Measurements from ENCODE around the gene WDR31.
"Not testable (repeated sequence)": the region's sequence is repeated elsewhere in the genome, so short reads cannot be mapped to it uniquely, and the experiment has no call there.

The WDR31 gene

GRCh38 chr9:113380869-113381378 lies 40.8 kb upstream of the WDR31 start:
- H3K27ac ChIP-seq = no peak overlapping the region
- no peak overlapping the region for H3K4me3 ChIP-seq
- no peak for DNase-seq (ENCODE audit: low spot score)
- TF ChIP-seq, protein P1, sequence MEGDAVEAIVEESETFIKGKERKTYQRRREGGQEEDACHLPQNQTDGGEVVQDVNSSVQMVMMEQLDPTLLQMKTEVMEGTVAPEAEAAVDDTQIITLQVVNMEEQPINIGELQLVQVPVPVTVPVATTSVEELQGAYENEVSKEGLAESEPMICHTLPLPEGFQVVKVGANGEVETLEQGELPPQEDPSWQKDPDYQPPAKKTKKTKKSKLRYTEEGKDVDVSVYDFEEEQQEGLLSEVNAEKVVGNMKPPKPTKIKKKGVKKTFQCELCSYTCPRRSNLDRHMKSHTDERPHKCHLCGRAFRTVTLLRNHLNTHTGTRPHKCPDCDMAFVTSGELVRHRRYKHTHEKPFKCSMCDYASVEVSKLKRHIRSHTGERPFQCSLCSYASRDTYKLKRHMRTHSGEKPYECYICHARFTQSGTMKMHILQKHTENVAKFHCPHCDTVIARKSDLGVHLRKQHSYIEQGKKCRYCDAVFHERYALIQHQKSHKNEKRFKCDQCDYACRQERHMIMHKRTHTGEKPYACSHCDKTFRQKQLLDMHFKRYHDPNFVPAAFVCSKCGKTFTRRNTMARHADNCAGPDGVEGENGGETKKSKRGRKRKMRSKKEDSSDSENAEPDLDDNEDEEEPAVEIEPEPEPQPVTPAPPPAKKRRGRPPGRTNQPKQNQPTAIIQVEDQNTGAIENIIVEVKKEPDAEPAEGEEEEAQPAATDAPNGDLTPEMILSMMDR (IDR thresholded peaks at IDR 0.05) = no peak

- not testable (repeated sequence) for DNase-seq (ENCODE audit: low spot score); H3K4me3 ChIP-seq; H3K27ac ChIP-seq
Measured at GRCh38 chr9:113379829-113380210, 39.7 kb upstream of the WDR31 start.

GRCh38 chr9:113379094-113379828 lies 39.2 kb upstream of the WDR31 start:
- H3K27ac ChIP-seq, H3K4me3 ChIP-seq: not testable (repeated sequence)

DNA sequence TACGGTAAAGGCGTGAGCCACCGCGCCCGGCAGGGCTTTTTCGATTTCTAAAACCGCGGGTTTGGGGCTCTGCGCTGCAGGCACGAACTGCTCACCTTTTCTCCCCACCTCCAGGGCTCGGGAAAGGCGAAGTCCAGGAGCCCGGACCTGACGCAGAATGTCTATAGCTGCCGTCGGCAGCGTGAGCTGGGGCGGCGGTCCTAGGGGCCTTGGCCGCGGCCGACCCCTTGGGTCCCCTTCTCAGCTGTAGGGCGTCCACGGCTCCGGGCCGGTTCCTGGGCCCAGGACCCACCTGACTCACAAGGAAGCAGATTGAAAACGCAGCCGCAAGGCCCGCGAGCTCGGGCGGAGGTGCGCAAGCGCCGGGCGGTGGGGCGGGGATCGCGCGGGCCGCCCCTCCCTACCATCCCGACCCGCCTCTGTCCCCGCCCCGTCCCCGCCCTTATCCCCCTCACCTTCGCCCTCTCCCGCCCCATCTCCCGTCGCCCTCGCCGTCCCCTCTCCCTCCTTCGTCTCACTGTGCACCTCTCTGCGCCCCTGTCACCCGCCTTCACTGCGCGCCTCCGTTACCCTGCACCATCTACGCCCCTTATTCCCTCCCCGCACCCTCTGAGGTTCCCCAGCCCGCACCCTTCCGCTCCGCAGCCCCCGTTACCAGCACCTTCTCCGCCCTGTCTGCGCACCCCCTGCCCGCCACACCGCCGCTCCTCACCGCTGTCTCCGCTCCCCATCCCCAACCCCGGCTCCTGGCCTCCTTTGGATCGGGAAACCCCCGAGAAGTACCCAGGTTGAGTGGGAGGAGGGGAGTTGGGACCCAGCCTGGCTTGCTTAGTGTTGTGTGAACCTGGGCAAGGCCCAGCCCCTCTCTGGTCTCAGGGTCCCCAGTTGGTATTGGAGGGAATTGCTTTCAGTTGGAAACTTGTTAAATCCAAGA lies 36.8 kb upstream of the WDR31 start, which contains the start of gene HDHD3:
Gene HDHD3, minus strand, starts transcription at position 353 of the 934 bp plus-strand sequence. CDS start 2,632 bp downstream, outside the sequence.
- TF ChIP-seq, protein P1 (IDR thresholded peaks at IDR 0.05) = no peak
- Histone ChIP-seq H3K4me3 (peak within 1 kb of the TSS; percentile 73), H3K27ac (peak within 1 kb of the TSS; percentile 49 to 86)
- DNase-seq (ENCODE audit: low spot score) = peak; percentile 84

More at GRCh38 chr9:113379094-113379828, 39.2 kb upstream of the WDR31 start:
- DNase-seq (ENCODE audit: low spot score) = not testable (repeated sequence)

DNA sequence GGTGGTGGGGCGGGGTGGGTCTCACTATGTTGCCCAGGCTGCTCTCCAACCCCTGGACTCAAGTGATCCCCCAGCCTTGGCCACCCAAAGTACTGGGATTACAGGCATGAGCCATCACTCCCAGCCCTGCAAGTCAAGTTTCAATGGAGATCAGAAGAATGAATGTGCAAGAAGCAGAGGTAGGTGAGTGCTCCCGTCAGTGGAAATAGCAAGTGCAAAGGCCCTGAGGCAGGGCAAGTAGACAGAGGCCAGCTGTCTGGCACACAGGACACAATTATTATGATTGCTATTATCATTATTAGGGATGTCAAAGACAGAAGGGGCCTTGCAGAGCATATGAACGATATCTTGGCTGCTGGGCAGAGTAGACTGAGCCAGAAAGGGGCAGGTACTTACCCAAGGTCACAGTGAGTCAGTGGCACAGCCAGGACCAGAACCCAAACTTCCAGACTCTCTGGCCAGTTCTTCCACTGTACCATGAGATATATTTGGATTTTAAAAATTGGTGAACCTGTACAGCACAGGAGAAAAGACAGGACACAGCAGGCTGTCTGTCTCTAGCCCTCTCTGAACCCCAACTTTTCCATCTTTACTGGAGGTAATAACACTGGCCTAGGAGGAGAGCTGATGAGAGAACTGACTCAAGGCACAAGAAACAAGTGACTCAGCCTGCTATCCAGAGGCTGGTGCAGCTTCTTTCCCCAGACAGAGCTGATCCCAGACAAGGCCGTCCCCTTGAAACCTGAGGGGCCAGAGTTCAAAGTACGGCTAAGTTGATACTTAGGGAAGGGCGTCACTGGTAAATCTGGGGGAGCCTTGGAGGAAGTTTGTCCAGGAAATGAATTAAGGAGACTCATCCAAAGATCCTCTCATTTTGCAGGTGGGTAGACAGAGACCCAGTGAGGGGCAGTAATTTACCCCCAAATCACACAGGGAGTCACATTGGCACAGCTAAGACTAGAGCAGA lies 35.3 kb upstream of the WDR31 start:
- no peak overlapping the region for H3K27ac ChIP-seq
- peak overlapping the region; percentile 73 for H3K4me3 ChIP-seq
- no peak for DNase-seq (ENCODE audit: low spot score)
- TF ChIP-seq, protein P1 (IDR thresholded peaks at IDR 0.05) = no peak

DNA sequence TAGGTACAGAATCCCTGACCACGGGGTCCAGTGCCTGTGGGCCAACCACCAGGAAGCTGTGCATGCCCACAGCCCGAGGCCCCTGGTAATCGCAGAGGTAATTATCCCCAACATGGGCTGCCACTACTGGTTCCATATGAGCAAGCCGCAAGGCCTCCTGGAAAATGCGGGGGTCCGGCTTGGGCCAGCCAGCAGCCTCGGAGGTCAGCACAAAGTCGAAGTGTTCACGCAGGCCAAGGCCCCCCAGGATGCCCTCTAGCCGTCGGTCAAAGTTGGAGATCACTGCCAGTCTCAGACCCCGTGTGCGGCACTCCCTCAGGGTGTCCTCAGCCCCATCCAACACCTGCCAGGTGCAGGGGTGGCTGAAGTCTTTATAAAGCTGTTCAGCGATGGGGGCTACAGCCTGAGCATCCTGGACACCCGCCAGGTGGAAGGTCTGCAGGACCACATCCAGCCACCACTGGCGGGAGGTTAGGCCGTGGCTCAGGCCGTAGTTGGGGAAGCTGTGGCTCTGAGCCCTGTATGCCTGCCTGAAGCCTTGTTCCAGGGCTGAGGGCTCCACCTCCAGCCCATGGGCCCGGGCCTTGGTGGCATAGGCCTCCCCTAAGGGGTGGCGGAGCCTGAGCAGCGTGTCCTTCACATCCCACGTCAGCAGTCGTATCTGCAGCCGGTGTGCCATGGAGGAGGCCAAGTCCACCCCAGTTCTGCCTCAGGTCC lies 33.8 kb upstream of the WDR31 start:
- TF ChIP-seq, protein P1 (IDR thresholded peaks at IDR 0.05) = no peak
- DNase-seq (ENCODE audit: low spot score) = no peak
- Histone ChIP-seq H3K27ac (no peak overlapping the region), H3K4me3 (no peak overlapping the region)

DNA sequence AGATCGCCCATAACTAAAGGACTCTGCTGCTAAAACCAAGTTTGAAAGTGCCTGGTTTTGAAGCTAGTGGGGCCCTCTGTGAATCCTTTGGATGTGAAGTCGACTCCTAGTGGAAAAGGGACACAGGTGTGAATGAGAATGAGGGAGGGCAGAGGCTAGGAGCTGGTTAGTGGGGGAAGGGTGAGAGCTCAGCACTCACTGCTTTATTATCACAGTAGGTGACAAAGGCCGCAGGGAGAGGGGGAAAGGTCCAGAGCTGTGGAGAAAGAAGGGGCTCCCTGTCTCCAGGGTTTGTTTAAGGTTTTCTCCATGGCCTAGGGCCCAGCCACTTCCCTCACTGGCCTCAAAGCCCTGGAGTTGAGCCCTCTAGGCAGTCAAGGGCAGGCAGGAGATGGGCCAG lies 33.2 kb upstream of the WDR31 start:
- DNase-seq (ENCODE audit: low spot score) = no peak
- Histone ChIP-seq H3K4me3 (no peak overlapping the region), H3K27ac (no peak overlapping the region)
- TF ChIP-seq, protein P1 (IDR thresholded peaks at IDR 0.05) = no peak
